COR-L47 (cell line): ENCODE results near the gene TUFT1.
"Not testable (repeated sequence)": the region's sequence is repeated elsewhere in the genome, so short reads cannot be mapped to it uniquely, and the experiment has no call there.

Experiments used
- DNase-seq: peaks from one replicate; lab custom pipeline; 2025; lab: John Stamatoyannopoulos, UW

Gene TUFT1

GRCh38 chr1:151512801-151513625 is 27.1 kb upstream of the TUFT1 start:
- DNase-seq: no peak

GRCh38 chr1:151513626-151514121 is 26.4 kb upstream of the TUFT1 start:
- no peak for DNase-seq

- DNase-seq: no peak
Measured at GRCh38 chr1:151514366-151514765, 25.7 kb upstream of the TUFT1 start.

- DNase-seq: no peak
Measured at GRCh38 chr1:151515265-151515664, 24.8 kb upstream of the TUFT1 start.

- DNase-seq: no peak
Measured at GRCh38 chr1:151516031-151516511, 24.0 kb upstream of the TUFT1 start.

DNA sequence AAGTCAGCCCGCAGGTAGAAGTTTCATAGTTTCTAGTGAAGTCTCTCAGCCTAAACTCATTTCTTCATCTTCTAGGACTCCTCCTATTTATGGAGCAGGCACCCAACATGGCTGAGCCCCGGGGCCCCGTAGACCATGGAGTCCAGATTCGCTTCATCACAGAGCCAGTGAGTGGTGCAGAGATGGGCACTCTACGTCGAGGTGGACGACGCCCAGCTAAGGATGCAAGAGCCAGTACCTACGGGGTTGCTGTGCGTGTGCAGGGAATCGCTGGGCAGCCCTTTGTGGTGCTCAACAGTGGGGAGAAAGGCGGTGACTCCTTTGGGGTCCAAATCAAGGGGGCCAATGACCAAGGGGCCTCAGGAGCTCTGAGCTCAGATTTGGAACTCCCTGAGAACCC is 21.7 kb upstream of the TUFT1 start:
- DNase-seq: no peak

GRCh38 chr1:151518936-151519335 is 21.2 kb upstream of the TUFT1 start:
- no peak for DNase-seq

DNA sequence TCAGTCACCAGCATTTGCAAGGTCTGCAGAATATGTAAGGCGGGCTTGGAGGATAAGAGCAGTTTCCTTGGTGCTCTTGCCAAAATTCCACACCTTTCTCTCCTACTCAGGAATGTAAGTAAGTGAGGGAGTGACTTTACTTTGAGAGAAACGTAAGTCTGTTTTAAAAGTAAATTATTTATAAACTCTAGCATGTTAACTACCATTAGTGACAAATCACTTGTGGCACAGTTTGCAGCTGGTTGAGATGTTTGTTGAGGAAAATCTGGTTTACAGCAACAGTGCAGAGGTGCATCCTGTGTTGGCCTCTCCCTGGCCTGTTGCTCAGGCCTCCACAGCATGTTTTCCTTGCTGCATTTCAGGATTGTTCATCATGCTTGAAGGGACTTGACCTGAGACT is 20.4 kb upstream of the TUFT1 start:
- no peak for DNase-seq

- DNase-seq: no peak
Measured at GRCh38 chr1:151520359-151520758, 19.8 kb upstream of the TUFT1 start.

DNA sequence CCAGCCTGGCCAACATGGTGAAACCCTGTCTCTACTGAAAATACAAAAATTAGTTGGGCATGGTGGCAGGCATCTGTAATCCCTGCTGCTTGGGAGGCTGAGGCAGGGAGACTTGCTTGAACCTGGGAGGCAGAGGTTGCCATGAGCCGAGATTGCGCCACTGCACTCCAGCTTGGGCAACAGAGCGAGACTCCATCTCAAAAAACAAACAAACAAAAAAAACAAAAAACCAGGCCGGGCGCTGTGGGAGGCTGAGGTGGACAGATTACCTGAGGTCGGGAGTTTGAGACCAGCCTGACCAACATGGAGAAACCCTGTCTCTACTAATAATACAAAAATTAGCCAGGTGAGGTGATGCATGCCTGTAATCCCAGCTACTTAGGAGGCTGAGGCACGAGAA is 17.7 kb upstream of the TUFT1 start:
- not testable (repeated sequence) for DNase-seq

GRCh38 chr1:151523326-151523725 is 16.8 kb upstream of the TUFT1 start:
- DNase-seq: no peak

DNA sequence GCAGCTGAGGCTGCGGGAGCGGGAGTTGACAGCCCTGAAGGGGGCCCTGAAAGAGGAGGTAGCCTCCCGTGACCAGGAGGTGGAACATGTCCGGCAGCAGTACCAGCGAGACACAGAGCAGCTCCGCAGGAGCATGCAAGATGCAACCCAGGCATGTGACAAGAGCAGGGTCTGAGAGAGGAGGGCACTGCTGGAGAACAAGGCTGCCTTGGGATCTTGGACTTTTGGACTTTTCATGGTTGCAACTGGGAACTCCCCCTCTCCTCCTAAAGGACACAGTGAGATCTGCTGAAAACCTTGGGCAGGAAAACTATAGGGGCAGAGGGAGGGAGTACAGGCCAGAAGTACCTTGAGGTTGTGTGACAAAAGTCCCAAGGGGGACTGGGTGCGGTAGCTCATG is 15.4 kb upstream of the TUFT1 start:
- DNase-seq: no peak

DNA sequence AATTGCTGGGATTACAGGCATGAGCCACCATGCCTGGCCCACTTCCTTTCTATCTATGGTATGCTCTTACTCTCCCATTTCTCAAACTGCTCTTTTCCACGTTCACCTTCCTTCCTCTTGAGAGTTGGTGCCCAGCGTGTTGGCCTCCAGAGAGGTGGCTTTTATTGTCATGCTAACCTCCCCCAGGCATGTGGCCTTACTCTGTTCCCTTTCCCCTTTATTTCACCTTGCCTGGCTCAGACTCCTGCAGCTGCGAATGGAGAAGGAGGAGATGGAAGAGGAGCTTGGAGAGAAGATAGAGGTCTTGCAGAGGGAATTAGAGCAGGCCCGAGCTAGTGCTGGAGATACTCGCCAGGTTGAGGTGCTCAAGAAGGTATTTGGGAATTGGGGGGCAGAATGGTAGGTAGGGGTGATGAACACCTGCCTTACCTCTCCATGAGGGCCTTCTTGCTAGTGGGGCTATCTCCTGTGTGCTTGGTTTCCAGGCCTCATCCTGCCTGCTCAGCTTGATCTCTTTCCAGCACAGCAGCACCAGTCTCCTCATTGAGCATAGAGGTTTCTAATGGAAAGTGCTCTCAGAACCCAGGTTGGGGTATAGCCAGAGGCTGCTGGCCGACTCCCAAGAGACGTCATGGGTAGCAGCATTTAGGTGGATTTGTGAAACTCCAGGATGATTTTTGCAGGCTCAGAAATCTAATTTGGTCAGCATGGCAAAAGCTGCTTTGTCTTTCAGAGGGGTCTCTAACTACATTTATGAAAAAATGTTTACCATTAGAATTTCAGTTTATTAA is 13.2 kb upstream of the TUFT1 start:
- no peak for DNase-seq

GRCh38 chr1:151529211-151529702 is 10.9 kb upstream of the TUFT1 start:
- DNase-seq: no peak

DNA sequence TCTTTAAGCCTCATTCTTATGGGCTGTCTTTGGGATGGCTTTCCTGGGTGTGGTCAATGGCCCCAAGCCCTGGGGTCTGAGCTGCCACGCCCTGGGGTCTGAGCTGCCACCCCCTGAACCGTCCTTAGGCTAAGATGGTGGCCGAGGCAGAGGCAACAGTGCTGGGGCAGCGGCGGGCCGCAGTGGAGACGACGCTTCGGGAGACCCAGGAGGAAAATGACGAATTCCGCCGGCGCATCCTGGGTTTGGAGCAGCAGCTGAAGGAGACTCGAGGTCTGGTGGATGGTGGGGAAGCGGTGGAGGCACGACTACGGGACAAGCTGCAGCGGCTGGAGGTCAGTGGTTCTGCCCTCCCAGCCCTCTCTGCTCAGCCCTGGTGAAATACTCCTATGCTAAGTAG is 10.3 kb upstream of the TUFT1 start:
- no peak for DNase-seq

GRCh38 chr1:151530461-151530860 is 9.6 kb upstream of the TUFT1 start:
- DNase-seq: no peak

- no peak for DNase-seq
Measured at GRCh38 chr1:151533870-151534269, 6.2 kb upstream of the TUFT1 start.

DNA sequence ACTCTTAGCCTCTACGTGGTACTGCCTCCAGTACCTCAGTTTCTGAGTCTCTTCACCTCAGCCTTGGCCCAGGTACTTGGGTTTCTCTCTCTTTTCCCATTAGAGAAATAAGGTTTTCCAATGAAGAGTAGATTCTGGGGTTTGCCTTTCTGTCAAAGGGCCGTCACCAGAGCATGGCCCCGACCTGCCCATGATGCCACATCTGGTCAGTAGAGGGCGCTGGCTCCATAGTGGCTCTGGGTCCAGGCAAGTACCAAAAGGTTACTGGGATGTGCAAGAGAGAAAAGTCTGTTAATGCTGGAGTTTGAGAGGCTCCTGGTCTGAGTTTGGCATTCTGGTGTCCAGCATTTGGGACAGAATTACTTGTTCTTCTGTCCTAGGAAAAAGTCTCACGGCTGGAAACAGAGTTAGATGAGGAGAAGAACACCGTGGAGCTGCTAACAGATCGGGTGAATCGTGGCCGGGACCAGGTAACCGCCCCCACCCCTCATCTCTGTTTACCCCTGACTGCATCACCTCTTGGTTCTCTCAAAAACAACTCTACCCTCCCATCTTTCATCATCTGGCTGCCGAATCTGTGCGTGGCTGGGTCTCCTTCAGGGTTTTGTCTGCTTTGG is 5.3 kb upstream of the TUFT1 start:
- peak; percentile 34 for DNase-seq

DNA sequence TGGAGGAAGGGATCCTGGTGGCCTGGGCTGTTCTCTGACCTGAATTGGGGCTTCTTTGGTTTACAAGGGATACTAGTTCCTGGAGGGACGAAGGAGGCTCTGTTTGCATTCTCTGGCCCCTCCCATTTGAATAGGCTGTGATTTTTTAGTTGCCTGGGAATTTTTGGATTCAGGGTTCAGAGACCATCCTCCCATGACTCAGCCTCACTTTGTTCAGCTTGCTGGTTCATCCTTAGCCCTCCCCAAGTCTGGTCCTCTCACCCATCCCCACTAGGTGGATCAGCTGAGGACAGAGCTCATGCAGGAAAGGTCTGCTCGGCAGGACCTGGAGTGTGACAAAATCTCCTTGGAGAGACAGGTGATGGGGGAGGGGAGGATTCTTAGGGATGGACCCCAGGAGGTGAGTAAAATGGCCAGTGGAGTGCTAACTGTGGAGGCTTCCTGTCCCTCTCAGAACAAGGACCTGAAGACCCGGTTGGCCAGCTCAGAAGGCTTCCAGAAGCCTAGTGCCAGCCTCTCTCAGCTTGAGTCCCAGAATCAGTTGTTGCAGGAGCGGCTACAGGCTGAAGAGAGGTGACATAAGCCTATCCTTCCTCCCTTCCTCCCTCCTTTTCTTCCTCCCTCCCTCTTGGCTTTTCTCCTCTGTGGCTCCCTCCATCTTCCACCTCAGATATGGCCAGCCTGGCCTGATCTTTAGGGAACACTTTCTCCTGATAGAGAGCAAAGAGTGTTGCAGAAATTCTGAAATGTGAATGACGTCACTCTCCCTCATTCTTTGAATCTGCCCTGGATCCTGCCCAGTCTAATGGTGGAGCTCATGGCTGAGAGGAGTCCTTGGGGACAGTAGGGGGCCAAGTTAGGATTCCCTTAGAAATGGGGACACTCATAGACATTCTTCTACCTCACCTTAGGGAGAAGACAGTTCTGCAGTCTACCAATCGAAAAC is 4.5 kb upstream of the TUFT1 start:
- DNase-seq: no peak

GRCh38 chr1:151536499-151536898 is 3.6 kb upstream of the TUFT1 start:
- no peak for DNase-seq

GRCh38 chr1:151537112-151537511 is 3.0 kb upstream of the TUFT1 start:
- DNase-seq: no peak
